ENCODE results near the gene LRRC36.
"Not testable (repeated sequence)": the region's sequence is repeated elsewhere in the genome, so short reads cannot be mapped to it uniquely, and the experiment has no call there.

Gene LRRC36

DNA sequence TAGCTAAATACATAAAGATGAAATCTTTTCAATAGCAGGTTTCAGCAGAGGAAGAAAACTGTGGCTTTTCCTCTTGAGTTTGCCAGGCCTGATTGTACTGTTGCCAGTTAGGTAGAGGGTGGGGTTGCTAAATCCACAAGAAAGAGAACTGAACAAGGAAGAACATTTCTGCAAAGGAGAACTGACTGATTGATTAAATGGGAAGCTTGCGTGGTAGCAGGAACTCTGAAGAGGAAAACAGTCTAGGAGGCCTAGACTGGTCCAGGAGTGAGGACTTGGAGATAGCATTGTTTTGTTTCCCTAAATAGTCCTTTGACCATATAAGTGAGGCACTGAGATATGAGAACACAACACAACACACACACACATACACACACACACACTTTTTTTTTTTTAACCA, 18.8 kb downstream of the LRRC36 start:
- no peak for DNase-seq (ENCODE audit: low read depth, low spot score)

DNA sequence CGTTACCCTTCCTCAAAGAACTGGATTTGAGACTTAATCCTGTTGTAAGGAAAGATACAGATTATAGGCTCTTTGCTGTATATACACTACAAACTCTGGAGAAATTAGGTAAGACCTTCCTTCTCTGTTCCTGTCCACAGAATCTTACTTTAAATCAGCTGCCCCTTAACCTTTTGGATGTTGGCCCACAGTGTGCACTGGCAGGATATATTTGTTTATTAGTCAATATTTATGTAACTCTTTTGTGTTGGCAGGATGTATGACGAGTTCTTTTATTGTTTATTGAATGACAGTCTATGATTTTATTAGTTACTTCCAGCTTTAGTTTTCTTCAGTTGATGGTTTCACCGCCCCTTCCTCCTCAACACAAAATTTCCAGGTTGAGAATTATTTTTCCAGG, 19.7 kb downstream of the LRRC36 start:
- no peak for DNase-seq (ENCODE audit: low read depth, low spot score)

DNA sequence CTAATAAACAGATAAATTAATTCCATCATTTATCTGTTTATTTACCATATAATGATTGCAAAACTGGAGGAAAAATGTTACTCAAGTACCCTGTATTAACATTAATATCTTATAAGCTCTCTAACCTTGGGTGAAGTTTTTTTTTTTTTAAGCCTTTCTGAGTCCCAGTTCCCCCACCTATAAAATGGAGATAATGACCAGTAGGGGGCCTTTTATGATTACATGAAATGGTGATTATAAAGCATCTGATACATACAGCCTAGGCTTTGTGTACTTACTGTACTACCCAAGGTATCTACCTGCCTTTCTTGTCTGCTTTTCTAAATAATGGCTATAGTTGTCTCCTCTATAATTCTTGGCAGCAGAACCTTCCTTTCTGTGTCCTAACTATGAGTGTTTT, 22.6 kb downstream of the LRRC36 start:
- DNase-seq (ENCODE audit: low read depth, low spot score), result no peak

DNA sequence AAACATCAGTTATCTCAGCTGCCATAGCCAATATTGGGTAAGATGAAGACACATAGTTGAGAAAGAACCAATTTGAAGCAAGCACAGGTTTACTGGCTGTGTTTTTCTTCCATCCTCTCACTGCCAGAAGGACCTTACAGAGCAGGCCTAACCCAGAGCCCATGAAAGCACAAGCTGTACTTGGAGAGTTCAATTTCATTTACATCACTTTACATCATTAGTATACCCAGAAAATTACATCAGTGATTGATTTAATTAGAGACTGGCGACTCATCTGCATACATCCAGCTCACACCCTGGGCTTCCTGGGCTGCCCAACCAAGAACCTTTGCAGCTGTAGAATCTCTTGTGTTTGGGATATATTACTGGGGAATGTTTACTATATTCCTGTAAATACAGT, 23.7 kb downstream of the LRRC36 start:
- DNase-seq (ENCODE audit: low read depth, low spot score), result no peak

DNA sequence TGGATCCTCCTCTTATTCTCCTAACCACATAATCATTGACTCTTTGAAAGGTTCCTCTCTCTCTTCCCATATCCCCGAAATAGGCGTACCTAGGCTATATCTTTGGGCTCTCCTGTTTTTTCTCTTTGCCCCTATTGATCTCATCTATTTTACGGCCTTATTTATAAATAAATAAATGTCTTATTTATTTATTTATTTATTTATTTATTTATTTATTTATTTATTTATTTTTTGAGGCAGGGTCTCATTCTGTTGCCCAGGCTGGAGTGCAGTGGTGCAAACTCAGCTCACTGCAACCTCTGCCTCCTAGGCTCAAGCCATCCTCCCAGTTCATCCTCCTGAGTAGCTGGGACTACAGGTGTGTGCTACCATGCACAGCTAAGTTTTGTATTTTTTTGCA, 25.8 kb downstream of the LRRC36 start:
- not testable (repeated sequence) for DNase-seq (ENCODE audit: low read depth, low spot score)

DNA sequence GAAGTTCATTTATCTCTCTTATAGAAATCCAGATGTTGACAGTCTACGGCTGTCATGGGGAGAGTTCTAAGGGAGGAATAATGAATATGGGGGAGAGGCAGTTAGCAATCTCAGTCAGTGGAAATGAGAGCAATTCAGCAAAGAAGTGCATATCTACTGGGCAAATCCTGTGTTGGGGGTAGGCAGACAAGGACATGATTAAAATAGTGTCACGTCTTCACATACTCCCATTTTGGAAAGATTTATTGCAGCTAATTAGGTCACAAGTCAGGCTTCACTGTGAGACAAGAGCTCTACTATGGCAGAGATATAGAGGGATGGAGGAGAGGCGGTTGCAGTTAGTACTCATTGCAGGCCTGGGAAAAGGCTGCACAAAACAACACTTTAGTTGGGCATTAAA, 29.8 kb downstream of the LRRC36 start:
- no peak for DNase-seq (ENCODE audit: low read depth, low spot score)

DNA sequence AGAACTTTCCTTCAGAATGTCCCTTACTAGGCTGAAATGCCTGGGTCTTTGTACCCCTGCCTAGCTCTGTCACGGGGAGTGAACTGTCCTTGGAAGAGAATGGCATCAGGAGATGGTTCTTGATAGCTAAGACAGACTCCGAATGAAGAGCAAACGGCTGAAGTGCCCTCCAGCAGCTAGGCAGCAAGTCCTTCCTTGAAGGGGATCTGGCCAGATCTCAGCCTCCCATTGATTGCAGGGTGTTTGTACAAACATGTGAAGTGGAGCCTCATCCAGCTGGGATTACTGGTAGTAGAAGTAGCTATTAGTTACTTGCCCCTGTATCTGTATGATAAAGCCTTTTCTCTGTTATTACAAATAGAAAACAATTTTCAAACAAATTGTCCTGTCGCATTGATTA, 30.9 kb downstream of the LRRC36 start:
- DNase-seq (ENCODE audit: low read depth, low spot score), result no peak

DNA sequence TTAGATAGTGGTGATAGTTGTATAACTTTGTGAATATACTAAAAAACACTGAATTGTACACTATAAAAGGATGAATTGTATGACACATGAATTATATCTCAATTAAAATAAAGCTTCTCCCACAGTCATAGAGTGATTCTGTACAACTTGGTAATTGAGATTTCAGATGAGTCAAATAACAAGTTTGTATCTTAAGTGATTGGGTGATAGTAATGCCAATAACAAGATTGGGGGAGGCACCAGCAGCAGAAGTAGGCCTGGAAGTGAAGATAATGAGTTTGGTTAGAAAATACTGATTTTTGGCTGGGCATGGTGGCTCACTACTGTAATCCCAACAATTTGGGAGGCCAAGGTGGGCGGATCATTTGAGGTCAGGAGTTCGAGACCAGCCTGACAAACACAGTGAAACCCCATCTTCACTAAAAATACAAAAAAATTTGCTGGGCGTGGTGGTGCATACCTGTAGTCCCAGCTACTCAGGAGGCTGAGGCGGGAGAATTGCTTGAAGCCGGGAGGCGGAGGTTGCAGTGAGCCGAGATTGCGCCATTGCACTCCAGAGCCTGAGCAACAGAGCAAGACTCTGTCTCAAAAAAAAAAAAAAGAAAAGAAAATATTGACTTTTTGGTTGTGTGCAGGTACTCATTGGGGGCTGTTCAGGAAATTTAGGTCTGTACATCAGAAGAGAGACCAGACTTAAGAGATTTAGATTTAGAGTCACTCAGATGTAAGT, 33.1 kb downstream of the LRRC36 start:
- not testable (repeated sequence) for DNase-seq (ENCODE audit: low read depth, low spot score)

DNA sequence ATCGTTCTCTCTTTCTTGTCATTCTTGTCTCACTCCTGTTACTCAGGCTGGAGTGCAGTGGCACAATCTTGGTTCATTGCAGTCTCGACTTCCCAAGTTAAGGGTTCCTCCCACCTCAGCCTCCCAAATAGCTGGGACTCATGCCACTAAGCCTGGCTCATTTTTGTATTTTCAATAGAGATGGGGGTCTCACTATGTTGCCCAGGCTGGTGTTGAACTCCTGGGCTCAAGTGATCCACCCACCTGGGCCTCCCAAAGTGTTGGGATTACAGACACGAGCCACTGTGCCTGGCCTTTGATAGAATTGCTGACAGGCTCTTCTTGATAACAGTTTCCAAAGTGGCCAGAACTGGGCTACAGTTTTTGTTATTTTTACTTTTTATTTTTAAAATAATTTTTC, 34.4 kb downstream of the LRRC36 start:
- no peak for DNase-seq (ENCODE audit: low read depth, low spot score)

DNA sequence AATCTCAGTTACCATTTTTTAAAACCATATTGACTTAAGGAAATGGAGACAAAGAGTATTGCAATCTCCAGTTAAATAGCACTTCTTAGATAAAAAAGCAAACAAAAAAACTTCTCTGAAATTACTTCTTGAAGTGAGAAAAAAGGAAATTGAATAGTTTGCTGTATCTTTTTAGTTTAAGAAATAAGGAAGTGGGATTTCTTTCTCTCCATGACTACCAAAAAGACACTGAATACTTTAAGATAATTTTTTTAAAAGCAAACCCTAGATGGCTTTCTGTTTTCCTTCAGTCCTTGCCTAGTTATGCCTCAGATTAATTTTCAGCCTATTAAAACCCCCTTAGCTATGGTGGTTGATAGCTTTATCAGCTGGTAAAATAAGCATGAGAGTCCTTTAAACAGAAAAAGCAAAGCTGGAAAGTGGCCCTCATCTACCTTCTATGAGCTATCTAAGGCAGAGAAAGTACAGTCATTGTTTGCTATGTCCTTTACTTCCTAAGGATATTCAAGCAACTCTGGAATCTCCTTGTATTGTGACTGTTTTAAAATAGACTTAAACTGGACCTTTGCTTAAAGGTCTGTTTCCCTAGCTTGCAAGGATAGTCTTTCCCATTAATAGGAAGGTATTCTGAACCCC, 38.1 kb downstream of the LRRC36 start:
- DNase-seq (ENCODE audit: low read depth, low spot score), result no peak

DNA sequence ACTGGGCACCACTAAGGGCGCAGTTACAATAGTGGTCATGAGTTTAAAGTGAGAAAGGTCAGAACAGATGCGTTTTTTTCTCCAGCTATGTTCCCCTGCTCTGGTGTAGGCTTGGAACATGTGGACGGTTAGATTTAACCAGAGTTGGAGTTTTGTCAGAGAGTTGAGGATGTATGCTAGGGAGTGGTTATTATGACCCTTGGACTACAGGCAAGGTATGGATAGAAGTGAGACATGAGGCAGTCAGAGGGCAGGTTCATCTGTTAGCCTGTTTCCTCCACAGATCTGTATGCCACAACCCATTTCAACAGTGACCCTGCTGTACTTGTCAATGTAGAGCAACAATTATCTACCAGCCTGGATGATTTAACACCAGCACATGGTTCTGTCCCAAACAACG, 44.0 kb downstream of the LRRC36 start:
- no peak for DNase-seq (ENCODE audit: low read depth, low spot score)

DNA sequence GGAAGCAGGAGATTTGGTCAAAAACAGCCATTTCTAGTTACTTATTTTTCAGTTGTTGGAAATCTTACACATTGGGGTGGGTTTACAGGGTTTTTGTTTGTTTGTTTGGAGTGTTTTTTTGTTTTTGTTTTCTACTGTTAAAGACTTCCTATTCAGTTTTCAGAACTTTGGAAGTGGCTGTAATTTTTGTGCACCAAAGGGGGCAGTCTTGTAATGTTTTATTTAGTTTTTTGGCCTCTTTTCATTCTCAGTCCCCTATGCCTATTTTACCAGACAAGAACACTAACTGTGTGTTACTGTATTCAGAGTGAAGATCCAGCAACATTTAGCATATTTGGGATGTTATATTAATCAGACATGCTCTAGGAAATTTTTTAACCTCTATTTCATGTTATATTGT, 46.0 kb downstream of the LRRC36 start:
- no peak for DNase-seq (ENCODE audit: low read depth, low spot score)

DNA sequence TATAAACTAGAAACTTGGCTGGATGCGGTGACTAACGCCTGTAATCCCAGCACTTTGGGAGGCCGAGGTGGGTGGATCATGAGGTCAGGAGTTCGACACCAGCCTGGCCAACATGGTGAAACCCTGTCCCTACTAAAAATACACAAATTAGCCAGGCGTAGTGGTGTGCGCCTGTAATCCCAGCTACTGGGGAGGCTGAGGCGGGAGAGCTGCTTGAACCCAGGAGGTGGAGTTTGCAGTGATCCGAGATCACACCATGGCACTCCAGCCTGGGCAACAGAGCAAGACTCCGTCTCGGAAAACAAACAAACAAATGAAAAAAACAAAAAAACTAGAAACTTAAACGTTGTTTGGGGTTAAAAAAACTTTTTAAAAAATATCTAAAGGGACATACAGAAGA, 49.4 kb downstream of the LRRC36 start:
- not testable (repeated sequence) for DNase-seq (ENCODE audit: low read depth, low spot score)

DNA sequence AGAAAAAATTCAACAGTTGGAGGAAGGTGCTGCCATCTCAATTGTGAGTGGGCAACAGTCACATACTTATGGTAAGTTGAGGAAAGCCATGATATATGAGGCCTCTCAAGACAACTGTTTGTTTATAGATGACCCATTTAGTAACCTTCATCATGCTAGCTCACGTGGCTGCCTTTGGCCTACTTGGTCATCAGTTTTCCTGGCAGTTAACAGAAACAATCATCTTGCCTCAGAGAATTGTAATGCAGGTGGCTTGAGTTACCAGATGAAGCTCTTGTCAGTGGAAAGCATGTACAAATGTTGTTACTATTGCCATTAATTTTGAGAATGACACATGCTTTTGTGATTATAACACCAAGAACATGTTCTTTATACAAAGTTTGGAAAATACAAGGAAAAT, 52.0 kb downstream of the LRRC36 start:
- DNase-seq (ENCODE audit: low read depth, low spot score), result no peak

DNA sequence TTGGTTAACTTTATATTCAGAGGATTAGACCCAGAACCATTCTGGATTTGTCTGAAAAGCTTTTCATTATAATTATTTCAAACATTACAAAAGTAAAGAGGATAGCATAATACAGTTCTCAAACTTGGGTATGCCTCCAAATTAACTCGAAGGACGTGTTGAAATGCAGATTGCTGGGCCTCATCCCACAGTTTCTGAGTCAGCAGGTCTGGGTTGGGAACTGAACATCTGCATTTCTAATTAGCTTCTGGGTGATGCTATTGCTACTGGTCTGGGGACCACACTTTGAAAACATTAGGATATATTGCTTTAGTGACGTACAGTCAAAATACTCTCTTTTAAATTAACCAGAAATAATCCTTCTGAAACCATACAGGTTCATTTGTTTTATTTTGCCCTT, 56.7 kb downstream of the LRRC36 start:
- no peak for DNase-seq (ENCODE audit: low read depth, low spot score)

DNA sequence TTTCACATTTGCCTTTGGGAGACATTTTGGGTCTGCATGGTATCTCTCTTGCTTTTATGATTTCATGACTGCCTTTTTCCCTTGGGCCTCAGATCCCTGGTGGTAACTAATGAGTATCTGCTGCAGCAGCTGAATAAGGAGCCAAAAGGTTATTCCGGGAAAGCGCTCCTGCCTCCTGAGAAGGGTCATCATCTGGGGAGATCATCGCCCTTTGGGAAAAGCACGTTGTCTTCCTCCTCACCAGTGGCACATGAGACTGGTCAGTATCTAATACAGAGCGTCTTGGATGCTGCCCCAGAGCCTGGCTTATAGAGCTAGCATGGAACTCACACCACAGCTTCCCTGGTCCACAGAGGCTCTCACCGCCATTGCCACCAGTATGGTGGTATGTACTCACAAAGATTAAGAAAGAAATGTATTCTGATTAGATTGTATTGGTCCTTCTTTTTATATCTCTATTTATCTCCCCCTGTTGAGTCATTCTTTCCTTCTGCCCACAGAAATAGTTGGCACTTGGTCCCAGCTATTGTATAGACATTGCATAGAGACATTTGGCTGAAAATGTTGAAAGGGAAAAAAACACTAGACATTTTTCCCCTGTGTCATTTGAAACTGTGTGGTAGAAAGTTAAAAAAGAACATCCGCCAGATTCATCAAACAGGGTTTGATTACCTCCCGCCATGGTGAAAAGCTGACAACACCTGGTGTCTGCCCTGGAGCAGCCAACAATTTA, 58.3 kb downstream of the LRRC36 start:
- no peak for DNase-seq (ENCODE audit: low read depth, low spot score)

DNA sequence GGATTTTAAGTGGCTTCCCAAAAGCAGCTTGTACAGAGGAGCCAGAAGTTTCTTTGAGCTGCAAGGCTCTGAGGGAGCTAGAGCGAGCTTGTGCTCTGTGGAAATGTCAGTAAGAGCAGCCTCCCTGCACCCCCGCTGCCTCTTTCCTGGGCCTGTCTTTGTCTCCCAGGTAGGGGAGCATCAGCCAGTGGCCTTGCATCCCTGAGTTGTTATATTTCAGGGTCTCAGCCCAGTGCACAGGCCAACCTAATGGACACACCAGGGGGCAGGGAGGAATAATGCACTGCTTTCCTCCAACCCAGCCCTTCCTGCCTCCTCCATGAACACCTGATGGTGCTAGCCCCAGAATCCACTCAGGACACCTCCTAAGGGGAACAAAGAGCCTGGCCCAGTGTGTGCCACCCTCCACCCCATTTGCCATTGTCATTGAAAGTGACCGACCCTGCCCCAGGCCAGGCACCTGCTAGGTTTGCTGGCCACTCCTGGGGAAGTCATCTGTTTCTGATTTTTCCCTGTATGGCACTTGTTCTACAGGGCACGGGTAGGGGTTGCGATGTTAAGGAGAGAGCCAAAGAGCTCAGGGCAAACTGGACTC, 60.3 kb downstream of the LRRC36 start:
- no peak for DNase-seq (ENCODE audit: low read depth, low spot score)

DNA sequence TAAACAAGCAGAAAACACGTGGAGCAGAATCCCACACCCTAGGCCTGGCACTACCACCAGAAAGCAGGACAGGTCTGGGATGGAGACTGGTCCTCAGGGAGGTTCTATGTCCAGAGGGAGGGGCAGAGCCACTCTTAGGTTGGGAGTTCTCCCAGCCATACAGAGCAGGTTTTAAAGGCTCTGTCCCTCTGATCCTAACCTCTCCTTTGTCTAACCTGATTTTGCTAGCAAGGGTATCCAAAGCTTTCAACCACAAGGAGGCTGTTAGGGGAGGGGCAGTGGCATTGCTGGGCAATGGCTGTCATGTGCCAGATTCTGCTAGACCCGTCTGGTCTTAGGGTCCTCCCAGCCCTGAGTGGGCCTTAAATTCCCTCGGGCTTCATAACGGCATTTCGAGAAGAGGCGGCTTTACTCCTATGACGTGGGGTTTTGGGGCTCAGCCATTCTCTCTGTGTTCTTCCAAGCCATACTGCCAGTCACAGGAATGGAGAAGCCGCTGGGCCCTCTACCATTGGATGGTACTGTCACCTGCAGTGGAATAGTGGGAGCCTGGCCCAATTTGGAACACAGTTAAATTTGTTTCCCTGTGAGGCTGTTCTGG, 61.0 kb downstream of the LRRC36 start:
- DNase-seq (ENCODE audit: low read depth, low spot score), result no peak

DNA sequence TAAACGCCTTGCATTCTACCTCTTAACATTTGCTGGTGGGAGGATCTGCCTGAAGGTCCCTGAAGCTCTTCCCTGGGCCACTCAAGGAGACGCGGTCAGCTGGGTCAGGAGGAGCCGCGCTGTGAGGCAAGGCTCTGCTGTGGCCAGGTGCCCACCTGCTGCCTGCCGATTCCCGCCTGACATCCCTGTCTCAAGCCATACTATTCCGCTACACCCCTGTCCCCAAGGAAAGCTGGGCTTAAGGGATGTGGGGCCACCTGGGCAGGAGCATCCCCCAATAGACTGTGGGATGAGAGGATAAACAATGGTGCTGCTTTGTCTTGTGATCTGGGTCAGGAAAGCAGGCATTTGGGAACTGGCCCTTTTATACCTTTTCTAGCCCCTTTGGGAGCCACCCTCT, 61.6 kb downstream of the LRRC36 start:
- DNase-seq (ENCODE audit: low read depth, low spot score), result no peak

DNA sequence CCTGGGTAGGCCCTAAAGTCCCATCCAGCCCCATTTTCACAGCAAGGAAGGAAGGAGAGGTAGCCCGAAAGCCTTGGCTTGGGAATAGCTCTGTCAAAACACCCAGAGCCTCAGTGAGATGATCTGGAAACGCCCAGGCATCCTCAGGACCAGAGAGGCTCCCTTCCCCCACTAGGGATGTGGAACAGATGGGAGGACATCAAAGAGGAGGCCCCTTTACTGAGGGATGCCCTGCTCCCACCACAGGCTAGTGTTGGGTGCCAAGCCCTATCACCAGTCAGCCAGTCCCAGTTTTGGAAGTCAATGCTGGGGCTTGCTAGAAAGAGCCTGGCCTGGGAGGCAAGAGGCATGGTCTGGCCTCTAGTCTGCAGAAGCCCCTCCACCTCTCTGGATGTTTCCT, 62.0 kb downstream of the LRRC36 start:
- no peak for DNase-seq (ENCODE audit: low read depth, low spot score)

DNA sequence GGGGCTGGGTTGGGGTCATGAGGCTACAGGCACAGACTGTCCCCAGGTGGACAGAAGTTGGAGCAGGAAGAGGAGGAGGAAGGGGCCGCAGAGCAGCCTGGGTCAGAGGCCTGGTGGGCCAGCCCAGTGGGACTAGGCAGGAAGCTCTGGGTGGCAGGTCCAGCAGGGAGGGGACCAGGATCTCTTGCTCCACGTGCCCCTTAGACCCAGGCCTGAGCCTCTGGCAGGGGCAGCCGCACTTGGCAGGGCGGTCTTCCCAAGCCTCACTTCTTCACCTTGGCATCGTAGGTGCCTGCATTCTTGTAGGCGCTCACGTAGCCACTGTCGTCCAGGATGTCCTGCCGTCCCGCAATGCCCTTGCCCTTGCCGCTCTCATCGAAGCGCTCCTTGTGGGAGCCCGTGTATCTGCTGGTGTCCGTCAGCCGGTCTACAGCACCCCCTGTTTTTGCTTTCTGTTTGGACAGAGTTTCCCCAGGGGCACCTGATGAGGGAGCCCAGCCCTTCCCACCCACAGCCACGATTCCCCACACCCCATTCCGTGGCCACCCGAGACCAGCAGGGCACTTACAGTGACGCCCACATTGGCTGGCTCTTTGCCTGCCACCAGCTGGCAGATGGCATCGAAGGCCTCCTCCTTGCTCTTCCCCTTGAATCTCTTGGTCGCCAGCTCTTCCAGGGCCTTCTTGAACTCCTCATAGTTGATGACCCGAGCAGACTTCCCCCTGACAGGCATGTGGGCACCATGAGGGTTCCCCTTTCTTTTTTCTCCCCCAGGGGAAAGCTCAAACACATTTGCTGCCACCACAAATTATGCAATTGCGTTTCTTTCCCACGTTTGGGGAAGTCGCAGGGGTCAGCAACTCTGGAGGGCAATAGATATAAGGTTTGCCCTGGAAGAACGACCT, 63.5 kb downstream of the LRRC36 start:
- DNase-seq (ENCODE audit: low read depth, low spot score), result no peak
